ENCODE measurements around the gene TANGO6. TPM values are rescaled to one million over a fixed set of nuclear protein-coding genes. Genes with fewer than 3 reads are reported as not detected.

TANGO6 gene
- total RNA-seq, 1 donor from 2014 or later: 17.6 TPM

DNA sequence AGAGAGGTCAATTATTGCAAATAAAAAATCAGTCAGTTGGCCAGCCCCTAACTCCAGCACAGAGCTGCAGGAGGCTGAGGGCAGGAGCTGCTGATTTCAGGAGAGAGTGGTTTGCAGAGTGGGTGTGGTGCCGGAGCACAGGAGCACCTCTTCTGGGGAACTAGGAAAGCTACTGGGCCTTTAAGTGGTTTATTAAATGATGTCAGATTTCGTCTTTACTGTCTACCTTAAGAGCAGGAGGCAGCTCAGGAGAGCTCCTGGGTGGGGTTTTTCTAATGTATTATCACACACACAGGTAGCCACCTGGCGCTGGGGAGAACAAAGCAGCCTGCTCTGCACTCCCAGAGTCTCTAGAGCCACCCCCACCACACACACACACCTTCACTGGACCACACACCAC lies 250.6 kb downstream of the TANGO6 start:
- DNase-seq (ENCODE audit: low spot score): no peak

DNA sequence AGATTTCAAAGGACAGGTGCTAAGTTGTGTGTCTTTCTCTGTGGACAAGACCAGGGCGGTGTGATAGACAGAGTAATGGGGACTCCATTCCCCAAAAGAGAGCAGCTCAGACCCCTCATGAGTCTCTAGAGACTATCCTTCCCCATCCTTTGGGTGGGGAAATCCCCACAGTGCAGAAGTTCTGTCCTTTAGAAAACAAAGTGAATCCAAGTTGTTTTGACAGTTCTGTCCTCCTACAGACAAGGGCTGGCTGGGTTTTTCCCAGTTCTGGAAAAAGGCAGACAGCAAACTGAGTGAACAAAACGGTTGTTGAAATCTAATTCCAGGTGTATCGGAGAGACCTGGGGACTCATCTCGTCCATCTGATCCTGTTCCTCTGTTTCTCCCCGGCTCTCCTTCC lies 251.2 kb downstream of the TANGO6 start:
- no peak for DNase-seq (ENCODE audit: low spot score)

DNA sequence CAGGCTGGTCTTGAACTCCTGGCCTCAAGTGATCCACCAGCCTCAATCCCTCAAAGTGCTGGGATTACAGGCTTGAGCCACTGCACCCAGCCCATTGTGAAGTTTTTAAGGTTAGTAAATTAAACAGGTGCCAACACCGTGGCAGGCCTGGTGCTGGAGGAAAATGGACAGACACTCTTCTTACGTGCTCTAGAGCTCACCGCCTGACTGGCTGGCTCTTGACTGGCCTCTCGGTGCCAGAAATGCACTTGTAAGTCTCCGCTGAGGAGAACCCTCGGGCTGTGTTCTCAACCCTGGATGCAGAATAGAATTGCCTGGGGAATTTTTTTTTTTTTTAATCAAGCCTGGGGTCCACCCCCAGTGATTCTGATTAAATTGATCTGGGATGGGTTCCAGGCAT lies 251.9 kb downstream of the TANGO6 start:
- no peak for DNase-seq (ENCODE audit: low spot score)

DNA sequence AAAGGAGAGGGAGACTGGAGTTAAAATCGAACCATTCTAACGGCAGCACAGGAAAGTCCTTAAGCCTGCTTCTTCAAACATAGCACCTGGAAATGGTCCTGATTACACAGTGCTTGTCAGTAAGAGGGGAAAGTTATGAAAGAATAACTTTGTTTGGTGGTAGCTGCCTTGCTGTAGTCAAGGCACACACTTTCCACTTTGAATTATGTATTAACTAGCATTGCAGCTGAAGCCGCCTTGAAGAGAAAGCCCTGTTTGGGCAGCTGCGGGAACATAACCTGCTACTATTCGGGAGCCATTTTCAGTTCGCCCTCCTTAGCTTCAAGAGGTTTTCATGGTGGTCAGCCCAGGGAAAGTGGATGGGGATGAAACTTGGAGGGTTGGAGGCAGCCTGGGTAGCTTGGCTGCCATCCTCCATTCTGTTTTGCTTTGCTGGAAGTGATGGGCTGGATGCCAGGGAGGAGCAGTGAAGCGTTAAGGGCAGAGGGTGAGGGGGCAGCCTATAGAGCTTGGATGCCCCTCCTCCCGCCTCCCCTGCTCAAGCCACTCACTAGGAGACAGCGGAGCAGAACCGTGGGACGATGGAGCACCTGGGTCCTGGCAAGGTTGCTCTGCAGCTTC lies 256.9 kb downstream of the TANGO6 start:
- no peak for DNase-seq (ENCODE audit: low spot score)

DNA sequence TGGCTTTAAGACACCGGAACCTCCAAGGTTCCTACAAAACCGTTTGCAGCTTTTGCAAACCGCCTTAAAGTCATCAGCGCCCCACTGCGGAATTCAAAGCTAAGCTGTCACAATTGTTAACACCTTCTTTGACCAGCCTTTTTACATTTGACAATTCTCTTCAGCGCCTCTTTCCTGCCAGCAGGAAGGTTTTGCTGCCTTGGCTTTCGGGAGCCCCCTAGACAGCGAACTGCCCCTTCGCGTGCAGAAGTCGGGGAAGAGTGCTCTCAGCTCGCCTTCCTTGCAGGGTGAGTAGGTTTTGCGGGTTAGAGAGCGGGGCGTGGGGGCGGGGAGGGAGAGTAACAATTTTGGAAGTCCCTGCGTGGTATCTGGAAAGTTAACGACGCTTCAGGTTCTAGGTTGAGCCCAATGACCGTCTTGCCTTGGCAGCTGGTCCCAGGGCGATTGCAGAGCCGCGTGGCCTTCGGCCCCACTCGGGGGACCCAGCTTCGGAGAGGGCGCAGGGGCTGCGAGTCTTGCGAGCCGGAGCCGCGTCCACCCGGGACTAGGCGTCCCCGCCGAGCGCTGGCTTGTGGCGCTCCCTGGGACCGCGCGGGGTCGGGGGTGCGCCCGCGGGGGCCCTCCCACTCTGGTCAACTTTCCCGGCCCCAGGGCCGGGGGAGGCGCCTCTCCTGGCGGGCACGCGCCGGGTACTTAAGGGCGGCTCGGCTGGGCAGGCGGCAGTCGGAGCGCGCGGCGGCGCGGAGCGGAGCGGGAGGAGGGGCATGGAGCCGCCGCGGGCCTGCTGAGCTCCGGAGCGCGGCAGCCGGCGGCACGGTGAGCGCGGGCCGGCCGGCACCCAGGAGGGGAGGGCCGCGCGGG lies 262.4 kb downstream of the TANGO6 start, which contains the start of gene HAS3:
Gene HAS3 (plus strand): TSS at position 153 of the 861 bp plus-strand sequence. CDS start 3,743 bp downstream, outside the sequence.
- peak; percentile 67 for DNase-seq (ENCODE audit: low spot score)

DNA sequence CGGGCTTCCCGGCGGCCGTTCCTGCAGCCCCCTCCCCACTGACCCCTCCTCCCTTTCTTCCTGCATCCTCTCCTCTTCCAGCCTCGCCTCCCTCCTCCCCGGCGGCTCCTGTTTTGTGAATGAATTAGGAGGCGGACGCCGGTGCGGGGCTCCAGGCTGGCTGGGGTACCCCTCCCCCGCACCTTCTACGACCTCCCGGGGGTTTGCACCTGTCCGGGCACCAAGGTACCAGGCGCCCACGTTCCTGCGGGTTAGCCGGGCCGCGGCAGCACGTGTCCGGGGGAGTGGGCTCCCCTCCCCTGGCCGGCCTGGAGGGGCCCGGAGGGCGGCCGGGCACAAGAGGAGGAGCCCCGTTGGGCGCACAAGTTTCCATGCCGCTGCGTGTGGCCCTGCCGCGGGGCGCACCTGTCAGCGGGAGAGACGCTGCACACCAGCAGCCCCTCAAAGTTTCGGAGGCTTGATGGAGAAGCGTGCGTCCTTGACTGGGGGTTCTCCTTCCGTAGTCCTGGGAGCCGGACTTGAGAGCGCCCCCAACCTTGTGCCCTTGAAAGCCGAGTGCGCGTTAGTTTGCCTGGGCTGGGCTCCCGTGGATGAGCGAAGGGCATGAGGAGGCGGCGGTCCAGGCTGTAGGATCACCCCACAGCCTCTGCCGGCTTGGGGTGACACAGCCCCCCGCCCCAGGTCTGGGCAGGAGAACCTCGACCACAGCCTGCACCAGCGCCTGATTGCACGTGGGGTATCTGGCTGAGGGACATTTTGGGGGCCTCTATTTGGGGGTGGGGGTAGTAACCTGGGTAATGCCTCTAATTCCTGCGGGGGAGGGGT lies 263.4 kb downstream of the TANGO6 start:
- DNase-seq (ENCODE audit: low spot score): no peak

DNA sequence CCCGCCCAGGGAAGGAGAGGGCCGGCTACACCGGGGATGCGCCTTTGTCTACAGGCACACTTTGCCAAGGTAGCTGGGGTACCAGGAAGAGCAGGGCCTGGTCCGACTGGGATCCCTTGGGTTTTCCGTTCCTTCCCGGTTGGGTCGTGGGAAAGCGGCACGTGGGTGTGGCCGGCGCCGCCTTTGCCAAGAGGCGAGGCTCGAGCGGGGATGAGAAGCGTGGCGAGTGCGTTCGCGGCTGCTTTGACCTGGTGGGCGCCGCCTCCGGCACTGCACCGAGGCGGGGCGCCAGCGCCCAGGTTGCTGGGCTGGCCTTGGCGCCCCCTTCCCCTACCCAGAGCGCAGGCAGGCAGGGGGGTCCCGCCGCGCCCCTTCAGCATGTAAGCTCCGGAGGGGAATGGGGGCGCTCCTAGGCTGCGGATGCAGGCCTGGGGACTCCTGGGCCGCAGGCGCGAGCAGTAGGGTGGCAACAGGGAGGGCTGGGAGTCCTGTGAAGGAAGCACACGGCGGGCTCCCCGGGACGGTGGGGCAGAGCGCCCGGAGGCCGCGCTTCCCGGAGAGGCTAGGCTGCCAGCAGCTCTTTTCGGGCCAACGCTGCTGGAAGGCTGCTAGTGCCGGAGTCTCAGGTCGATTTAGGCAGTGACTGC lies 264.1 kb downstream of the TANGO6 start:
- DNase-seq (ENCODE audit: low spot score): no peak

DNA sequence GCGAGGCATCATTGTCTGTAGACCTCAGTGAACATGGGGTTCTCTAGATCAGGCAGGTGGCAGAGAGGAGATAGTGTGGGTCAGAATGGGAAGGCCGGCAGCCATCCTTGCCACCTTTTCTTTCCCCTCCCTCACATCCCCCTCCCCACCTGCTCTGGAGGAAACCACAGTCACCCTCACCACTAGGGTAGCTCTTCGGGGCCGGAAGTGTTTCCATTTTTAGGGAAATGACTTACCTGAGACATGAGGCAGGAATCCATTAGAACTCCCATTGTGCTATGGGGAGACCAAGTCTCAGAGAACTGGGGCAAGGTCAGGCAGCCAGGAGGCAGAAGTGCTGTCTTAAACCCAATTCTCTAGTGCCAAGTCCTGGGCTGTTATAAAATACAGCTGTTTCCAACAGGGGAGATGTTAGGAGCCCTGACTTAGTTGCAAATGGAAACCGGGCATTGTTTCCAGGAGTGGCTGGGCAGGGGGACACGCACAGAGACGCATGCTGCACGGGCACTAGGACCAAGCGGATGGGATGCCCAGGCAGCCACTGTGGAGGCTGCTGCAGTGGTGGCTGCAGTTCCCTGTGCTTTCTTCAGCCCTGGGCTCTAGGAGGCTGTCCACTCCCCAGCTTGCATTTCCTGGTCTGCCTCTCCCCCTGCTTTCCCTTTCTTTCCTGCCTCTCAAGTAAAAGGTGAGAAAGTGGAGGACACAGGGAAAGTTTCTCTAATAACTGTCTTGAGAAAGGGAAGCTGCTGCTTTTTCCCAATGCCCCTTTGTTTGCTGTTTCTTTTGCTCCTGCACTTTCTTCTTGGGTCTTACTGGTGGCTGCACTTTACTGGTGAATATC lies 265.0 kb downstream of the TANGO6 start:
- DNase-seq (ENCODE audit: low spot score): no peak

DNA sequence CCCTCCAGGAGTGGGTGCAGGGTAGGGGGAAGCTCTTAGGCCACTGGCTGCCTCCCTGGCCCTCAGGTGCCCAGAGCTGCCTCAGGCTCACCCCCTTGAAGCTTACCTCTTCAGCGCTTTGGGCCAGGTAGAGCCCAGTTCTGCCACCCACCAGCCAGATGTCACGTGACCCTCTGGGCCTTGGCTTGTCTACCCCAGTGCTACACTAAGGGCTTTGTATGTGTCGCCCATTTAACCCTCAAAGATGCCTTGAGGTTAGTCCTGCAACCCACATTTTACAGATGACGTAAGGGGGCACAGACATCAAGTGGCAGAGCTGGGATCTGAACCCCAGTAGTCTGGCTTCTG lies 265.5 kb downstream of the TANGO6 start:
- no peak for DNase-seq (ENCODE audit: low spot score)

DNA sequence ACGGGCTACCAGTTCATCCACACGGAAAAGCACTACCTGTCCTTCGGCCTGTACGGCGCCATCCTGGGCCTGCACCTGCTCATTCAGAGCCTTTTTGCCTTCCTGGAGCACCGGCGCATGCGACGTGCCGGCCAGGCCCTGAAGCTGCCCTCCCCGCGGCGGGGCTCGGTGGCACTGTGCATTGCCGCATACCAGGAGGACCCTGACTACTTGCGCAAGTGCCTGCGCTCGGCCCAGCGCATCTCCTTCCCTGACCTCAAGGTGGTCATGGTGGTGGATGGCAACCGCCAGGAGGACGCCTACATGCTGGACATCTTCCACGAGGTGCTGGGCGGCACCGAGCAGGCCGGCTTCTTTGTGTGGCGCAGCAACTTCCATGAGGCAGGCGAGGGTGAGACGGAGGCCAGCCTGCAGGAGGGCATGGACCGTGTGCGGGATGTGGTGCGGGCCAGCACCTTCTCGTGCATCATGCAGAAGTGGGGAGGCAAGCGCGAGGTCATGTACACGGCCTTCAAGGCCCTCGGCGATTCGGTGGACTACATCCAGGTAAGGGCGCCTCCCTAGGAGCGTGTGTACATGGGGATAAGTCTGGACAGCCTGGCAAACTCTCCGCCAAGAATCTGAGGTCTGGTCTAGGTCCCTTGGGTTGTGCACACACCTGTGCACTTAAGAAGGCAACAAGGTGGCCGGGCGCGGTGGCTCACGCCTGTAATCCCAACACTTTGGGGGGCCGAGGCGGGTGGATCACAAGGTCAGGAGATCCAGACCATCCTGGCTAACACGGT lies 266.3 kb downstream of the TANGO6 start:
- no peak for DNase-seq (ENCODE audit: low spot score)

DNA sequence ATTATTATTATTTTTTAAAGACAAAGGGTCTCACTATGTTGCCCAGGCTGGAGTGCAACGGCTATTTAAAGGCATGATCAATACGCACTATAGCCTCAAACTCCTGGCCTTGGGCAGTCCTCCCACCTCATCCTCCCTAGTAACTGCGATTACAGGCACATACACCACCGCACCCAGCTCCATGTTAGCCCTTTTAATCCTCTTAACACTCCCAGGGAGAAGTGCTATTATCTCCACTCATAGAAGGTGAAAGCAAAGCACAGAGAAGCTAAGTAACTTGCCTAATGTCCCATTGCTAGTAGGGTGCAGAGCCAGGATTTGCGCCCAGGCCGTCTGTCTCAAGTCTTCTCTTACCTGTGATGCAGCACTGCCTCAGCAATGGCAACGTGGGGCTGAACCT lies 267.1 kb downstream of the TANGO6 start:
- no peak for DNase-seq (ENCODE audit: low spot score)

DNA sequence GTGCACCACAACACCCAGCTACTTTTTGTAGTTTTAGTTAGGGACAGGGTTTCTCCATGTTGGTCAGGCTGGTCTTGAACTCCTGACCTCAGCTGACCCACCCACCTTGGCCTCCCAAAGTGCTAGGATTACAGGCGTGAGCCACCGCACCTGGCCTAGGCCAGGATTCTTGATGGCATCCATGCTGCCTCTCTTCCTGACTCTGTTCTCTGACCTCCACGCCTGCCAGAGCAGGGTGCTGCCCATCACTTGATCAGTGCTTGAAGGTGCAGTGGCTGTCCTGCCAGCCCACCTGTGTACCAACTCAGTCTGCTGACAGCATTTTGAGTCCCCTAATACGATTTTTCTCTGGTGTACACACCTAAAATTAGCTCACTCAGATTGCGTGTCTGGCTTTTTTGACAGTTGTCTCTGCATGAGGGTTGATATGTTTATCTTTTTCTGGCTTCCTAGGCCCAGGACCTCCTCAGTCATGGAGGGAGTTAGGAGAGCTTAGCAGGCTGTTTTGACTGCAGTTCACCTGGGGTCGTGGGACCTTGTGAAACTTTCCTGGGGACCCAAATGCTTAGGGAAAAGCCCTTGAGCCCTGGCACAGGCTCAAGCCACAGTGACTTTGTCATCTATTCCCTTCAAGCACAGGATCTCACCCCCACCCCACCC lies 268.0 kb downstream of the TANGO6 start:
- no peak for DNase-seq (ENCODE audit: low spot score)

DNA sequence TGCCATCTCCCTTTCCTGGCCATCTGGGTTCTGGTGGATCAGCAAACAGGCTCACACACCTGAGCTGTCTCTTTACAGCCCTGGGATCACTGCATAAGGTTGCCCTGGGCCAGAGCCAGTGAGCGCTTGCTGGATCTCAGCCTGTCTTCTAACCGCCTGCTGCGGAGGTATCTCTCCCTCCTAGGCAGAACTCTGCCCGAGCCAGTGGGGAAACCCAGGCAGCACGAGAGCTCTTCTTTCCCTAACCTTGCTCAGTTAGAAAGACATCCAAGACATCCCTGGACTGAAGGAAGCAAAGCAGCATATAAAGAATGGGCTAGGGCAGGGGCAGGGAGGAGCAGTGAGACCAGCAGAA lies 268.5 kb downstream of the TANGO6 start:
- no peak for DNase-seq (ENCODE audit: low spot score)

DNA sequence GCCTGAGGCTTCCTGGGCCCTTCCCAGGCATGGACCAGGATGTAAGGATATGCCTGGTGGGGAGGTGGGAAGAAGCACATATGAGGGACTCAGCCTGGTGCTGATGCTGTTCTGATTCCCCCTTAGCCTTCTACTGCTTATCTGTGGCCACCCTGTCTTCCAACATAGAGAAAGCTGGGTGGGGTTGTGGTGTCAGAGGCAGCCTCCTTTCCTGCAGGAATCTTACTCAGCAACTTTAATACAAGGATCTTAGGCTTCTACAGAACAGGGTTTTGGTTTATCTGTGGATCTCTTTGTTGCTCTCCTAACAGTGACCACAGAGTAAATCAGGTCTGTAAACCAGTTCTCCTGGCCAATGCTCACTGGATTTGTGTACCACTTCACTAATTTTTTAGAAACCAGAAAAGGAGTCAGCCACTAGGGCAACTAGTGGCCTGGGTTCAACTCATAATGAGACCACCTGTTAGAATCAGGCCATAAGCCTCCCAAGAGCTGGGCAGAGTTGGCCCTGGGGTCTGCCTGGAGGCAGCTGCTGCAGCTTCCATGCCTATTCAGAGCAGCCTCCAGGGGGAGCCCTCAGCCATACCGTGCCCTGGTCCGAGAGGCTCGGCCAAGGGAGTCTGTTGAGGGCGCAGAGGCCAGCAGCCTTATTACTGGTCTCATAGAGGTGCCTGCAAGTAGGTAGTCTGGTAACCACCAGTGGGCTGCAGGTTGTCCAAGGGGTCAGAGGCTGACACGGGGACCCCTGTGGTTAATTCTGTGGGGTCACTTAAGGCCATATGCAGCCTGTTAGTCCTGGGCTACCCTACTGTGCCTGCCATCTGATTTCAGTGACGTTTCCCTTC lies 269.2 kb downstream of the TANGO6 start:
- no peak for DNase-seq (ENCODE audit: low spot score)

DNA sequence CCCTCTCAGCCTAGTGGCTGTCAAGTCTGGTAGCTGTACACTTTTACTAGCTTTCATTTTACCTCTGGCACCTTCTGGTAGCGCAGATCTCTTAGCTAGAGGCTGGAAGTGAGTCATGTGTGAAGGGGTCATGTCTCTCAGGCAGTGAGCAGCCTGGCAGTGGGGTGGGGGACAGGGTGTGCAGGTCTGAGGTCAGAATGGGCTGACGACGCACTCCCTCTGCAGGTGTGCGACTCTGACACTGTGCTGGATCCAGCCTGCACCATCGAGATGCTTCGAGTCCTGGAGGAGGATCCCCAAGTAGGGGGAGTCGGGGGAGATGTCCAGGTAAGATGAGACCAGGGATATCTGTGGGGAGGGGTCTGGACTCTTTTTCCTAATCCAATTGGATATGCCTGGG lies 269.9 kb downstream of the TANGO6 start:
- DNase-seq (ENCODE audit: low spot score): no peak

DNA sequence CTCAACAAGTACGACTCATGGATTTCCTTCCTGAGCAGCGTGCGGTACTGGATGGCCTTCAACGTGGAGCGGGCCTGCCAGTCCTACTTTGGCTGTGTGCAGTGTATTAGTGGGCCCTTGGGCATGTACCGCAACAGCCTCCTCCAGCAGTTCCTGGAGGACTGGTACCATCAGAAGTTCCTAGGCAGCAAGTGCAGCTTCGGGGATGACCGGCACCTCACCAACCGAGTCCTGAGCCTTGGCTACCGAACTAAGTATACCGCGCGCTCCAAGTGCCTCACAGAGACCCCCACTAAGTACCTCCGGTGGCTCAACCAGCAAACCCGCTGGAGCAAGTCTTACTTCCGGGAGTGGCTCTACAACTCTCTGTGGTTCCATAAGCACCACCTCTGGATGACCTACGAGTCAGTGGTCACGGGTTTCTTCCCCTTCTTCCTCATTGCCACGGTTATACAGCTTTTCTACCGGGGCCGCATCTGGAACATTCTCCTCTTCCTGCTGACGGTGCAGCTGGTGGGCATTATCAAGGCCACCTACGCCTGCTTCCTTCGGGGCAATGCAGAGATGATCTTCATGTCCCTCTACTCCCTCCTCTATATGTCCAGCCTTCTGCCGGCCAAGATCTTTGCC lies 271.1 kb downstream of the TANGO6 start:
- no peak for DNase-seq (ENCODE audit: low spot score)

DNA sequence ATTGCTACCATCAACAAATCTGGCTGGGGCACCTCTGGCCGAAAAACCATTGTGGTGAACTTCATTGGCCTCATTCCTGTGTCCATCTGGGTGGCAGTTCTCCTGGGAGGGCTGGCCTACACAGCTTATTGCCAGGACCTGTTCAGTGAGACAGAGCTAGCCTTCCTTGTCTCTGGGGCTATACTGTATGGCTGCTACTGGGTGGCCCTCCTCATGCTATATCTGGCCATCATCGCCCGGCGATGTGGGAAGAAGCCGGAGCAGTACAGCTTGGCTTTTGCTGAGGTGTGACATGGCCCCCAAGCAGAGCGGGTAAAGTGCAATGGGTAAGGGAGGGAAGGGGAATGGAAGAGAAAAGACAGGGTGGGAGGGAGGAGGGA lies 271.6 kb downstream of the TANGO6 start:
- DNase-seq (ENCODE audit: low spot score): no peak

DNA sequence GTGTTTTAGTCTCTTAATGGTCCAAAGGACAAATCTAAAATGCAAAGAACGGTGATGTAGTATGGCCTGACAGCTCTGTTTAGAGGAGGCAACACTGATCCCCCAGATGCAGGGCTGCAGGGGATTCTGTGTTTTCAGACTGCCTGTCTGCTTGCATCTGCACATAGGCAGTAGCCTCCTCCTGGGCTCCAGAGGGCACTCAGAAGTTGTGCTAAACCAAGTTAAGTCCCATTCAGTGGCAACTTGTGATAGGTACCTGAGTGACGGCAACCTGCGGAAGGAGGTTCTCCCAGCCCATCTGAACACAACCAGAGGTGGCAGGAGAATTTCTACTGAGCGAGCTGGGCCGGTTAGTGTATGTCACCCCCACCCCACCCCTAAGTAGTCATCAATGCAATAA lies 272.0 kb downstream of the TANGO6 start:
- no peak for DNase-seq (ENCODE audit: low spot score)

Data from umbilical cord (tissue), 2 donors.